ENCODE results near the gene DGKG. TPM values are rescaled to one million over a fixed set of nuclear protein-coding genes. Genes with fewer than 3 reads are reported as not detected.

Gene DGKG
- total RNA-seq, 1 donor from 2014 or later, result 65.7 TPM

DNA sequence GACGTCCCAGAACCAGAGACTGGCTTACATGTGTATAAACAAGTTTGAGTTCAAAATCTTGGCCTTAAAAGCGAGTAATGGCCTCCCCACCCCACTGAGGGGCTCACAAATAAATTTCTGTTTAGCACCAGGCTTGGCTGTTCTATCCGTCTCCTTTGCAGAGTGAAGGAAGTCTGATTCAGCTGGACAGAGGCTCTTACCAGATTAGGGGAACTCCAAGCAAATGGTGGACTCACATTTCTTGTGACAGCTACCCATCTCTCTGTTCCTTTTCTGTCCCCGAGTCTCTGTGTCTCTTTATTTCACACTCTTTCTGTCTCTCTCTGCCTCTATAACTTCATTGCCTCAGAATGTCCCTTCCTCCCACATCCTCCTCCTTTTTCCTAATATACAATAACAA lies 62.7 kb downstream of the DGKG start:
- Histone ChIP-seq H3K9me3 (replicated peaks) (no peaks in the 10 kb centered on the region), H3K4me1 (no peaks in the 10 kb centered on the region), H3K27me3 (ENCODE audit: low read depth) (no peaks in the 10 kb centered on the region), H3K4me3 (no peak overlapping the region), H3K27ac (replicated peaks) (no peak overlapping the region), H3K36me3 (peaks cover 17% of the 10 kb centered on the region)
- intact Hi-C loops (cut with micrococcal nuclease), result no loop called here
- TF ChIP-seq, protein P1, sequence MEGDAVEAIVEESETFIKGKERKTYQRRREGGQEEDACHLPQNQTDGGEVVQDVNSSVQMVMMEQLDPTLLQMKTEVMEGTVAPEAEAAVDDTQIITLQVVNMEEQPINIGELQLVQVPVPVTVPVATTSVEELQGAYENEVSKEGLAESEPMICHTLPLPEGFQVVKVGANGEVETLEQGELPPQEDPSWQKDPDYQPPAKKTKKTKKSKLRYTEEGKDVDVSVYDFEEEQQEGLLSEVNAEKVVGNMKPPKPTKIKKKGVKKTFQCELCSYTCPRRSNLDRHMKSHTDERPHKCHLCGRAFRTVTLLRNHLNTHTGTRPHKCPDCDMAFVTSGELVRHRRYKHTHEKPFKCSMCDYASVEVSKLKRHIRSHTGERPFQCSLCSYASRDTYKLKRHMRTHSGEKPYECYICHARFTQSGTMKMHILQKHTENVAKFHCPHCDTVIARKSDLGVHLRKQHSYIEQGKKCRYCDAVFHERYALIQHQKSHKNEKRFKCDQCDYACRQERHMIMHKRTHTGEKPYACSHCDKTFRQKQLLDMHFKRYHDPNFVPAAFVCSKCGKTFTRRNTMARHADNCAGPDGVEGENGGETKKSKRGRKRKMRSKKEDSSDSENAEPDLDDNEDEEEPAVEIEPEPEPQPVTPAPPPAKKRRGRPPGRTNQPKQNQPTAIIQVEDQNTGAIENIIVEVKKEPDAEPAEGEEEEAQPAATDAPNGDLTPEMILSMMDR (IDR thresholded peaks at IDR 0.05; ENCODE audit: borderline replicate concordance), result no peak
- no peak for DNase-seq

DNA sequence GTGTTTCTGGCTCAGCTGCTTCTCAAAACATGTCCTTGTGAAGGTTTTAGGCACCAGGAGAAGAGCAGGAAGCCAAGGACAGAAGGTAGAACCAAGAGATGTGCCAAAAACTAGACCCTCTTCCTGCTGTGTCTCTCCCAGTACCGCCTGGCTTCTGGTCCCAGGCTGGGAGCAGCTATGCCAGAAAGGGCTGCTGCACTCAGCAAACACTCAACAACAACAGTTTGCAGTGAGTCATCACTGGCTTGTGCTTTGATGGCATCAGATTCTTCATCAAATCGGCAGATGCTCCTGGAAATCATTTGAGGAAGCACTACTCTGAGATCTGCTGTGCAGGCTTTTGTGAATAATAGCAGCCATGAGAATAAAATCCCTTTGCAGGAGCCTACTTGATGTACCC lies 63.2 kb downstream of the DGKG start:
- Histone ChIP-seq H3K27me3 (ENCODE audit: low read depth) (no peaks in the 10 kb centered on the region), H3K4me3 (no peak overlapping the region), H3K4me1 (no peaks in the 10 kb centered on the region), H3K27ac (replicated peaks) (no peak overlapping the region), H3K36me3 (peaks cover 13% of the 10 kb centered on the region), H3K9me3 (replicated peaks) (no peaks in the 10 kb centered on the region)
- TF ChIP-seq, protein P1 (IDR thresholded peaks at IDR 0.05; ENCODE audit: borderline replicate concordance), result no peak
- DNase-seq, result no peak
- intact Hi-C loops (cut with micrococcal nuclease), result no loop called here

DNA sequence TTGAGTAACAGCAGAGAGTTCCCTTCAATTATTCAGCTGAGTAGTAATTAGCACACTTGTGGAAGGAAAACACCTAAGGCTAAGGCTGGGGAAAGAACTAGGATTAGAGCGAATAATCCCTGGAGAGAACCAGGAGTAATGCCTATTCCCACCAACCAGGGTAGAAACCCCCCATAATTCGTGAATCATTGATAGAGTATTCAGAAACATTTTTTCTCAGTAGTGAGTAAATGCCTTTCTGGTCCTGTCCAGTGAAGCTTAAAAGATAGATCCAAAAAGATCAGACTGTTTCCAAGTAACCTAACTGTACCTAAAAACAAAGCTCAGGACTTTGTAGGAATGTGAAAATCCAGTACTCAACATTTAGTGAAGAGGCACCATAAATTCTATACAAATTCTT lies 71.2 kb downstream of the DGKG start:
- no peak overlapping the region for H3K4me3 ChIP-seq
- no peaks in the 10 kb centered on the region for H3K9me3 ChIP-seq (replicated peaks)
- no peak for DNase-seq
- TF ChIP-seq, protein P1 (IDR thresholded peaks at IDR 0.05; ENCODE audit: borderline replicate concordance), result no peak
- H3K36me3 ChIP-seq, result peaks cover 14% of the 10 kb centered on the region
- H3K27ac ChIP-seq (replicated peaks), result no peak overlapping the region
- peaks cover 11% of the 10 kb centered on the region for H3K4me1 ChIP-seq
- intact Hi-C loops (cut with micrococcal nuclease), result no loop called here
- no peaks in the 10 kb centered on the region for H3K27me3 ChIP-seq (ENCODE audit: low read depth)

DNA sequence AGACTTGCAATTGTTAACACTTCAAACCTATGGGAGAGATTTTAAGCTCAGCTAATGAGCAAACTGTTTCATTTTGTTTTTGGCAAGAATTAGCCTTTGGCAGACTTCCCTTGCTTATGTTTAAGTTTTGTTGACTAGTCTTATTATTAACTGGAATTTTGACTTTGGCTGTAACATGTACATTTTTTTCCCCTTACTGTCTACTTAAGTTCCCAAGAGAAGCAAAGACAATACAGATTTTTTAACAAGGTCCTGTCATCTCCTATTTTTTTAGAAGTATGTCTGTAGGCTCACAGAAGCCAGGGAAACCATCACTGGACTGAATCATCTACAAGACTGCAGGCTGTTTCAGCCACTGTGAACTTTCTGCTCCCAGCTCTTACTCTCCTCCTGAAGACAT lies 74.3 kb downstream of the DGKG start:
- Histone ChIP-seq H3K9me3 (replicated peaks) (no peaks in the 10 kb centered on the region), H3K36me3 (peaks cover 26% of the 10 kb centered on the region), H3K27me3 (ENCODE audit: low read depth) (no peaks in the 10 kb centered on the region), H3K4me3 (no peak overlapping the region), H3K4me1 (peaks cover 11% of the 10 kb centered on the region), H3K27ac (replicated peaks) (no peak overlapping the region)
- TF ChIP-seq, protein P1 (IDR thresholded peaks at IDR 0.05; ENCODE audit: borderline replicate concordance), result no peak
- DNase-seq, result no peak
- intact Hi-C loops (cut with micrococcal nuclease), result no loop called here

DNA sequence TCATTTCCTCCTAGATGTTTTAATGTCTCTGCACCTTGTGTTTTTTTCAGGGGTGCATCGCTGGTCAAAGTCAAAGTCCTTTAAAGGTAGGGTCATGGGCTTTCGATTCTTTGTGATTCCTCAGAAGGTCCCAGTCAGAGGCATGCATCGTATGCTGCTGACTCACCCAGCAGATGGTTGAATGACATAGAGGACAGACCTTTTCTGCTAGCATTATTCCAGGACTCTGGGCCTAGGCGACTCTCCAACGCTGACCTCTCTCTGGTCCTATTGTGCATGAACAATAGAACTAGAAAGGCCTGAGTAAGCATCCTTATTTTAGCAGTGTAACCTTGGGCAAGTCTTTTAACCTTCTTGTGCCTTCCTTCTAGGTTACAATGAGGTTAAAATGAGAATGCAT lies 75.9 kb downstream of the DGKG start:
- no peak for DNase-seq
- peaks cover 11% of the 10 kb centered on the region for H3K4me1 ChIP-seq
- no peak overlapping the region for H3K4me3 ChIP-seq
- intact Hi-C loops (cut with micrococcal nuclease), result no loop called here
- no peaks in the 10 kb centered on the region for H3K9me3 ChIP-seq (replicated peaks)
- H3K27me3 ChIP-seq (ENCODE audit: low read depth), result no peaks in the 10 kb centered on the region
- H3K27ac ChIP-seq (replicated peaks), result no peak overlapping the region
- H3K36me3 ChIP-seq, result peaks cover 26% of the 10 kb centered on the region
- TF ChIP-seq, protein P1 (IDR thresholded peaks at IDR 0.05; ENCODE audit: borderline replicate concordance), result no peak

DNA sequence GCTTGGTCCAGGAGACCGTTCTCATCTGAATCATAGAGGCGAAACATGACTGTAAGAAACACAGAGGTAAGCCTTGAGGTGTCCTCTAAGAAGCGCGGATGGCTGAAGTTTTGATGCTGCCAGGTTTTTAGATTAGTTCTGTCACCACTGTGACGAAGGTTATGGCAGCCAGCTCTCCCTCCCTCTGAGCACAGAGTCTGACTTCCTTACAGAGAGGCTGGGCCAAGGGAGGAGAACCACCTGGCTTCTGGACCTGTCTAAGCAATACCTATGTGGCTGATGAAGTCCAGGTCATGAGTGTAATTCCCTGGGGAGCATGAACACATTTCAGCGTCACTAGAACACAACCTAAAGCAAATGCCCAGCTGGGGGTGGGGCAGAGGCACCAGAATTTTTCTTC lies 77.4 kb downstream of the DGKG start:
- DNase-seq, result no peak

More for the DNA sequence above, 77.4 kb downstream of the DGKG start:
- no peaks in the 10 kb centered on the region for H3K27me3 ChIP-seq (ENCODE audit: low read depth)
- peaks cover 11% of the 10 kb centered on the region for H3K4me1 ChIP-seq
- peaks cover 29% of the 10 kb centered on the region for H3K36me3 ChIP-seq
- H3K27ac ChIP-seq (replicated peaks), result no peak overlapping the region
- H3K4me3 ChIP-seq, result no peak overlapping the region
- intact Hi-C loops (cut with micrococcal nuclease), result no loop called here
- TF ChIP-seq, protein P1 (IDR thresholded peaks at IDR 0.05; ENCODE audit: borderline replicate concordance), result no peak
- H3K9me3 ChIP-seq (replicated peaks), result no peaks in the 10 kb centered on the region
